Vagina (tissue), 2 donors: ENCODE measurements around the gene PPFIBP2. TPM values are rescaled to one million over a fixed set of nuclear protein-coding genes. Genes with fewer than 3 reads are reported as not detected.

ENCODE experiments used
- DNase-seq, 2 donors: peaks; one replicate each; pipeline ENCODE4 v3.0.0-alpha.2; 2017; ENCODE audit errors: extremely low spot score in 2 of 2
- H3K27ac ChIP-seq: fragments of 200-600 bp; sonication (generic); one replicate; pipeline ENCODE4 v1.5.1; 2019
- H3K27me3 ChIP-seq: fragments of 200-600 bp; sonication (generic); one replicate; pipeline ENCODE4 v1.5.1; 2019
- H3K36me3 ChIP-seq, 2 donors: fragments of 200-600 bp; sonication (generic); one replicate each; pipeline ENCODE4 v1.5.1; 2017 to 2019
- H3K4me1 ChIP-seq: fragments of 200-600 bp; sonication (generic); one replicate; pipeline ENCODE4 v1.5.1; 2019
- H3K4me3 ChIP-seq, 2 donors: fragments of 200-600 bp; sonication (generic); 1 replicate in 1 of 2; 2 replicates in 1 of 2; pipeline ENCODE4 v1.5.1; 2016 to 2019
- H3K9me3 ChIP-seq: fragments of 200-600 bp; sonication (generic); one replicate; pipeline ENCODE4 v1.5.1; 2019
- CTCF ChIP-seq, 3 experiments: fragments of 450-650 bp in 2 of 3; fragments of 200-600 bp in 1 of 3; sonication (generic) in 1 of 3; IDR thresholded peaks; one replicate each; pipeline ENCODE4 v1.5.1; 2017 to 2019; ENCODE audit warnings: antibody characterized with exemption in 3 of 3, mild to moderate bottlenecking in 2 of 3, moderate library complexity in 2 of 3
- POLR2A ChIP-seq, 2 donors: fragments of 450-650 bp; IDR thresholded peaks; one replicate each; pipeline ENCODE4 v1.6.1; 2017; ENCODE audit warnings: antibody characterized with exemption in 2 of 2, mild to moderate bottlenecking in 2 of 2, moderate library complexity in 2 of 2
- POLR2AphosphoS5 ChIP-seq, 2 donors: sonication (generic); formaldehyde crosslinking; IDR thresholded peaks; one replicate each; pipeline ENCODE4 v1.9.0; 2017; ENCODE audit warnings: antibody characterized with exemption in 2 of 2, mild to moderate bottlenecking in 2 of 2, low read depth in 1 of 2; ENCODE audit not compliant: insufficient read depth in 1 of 2
- intact Hi-C: fragments of 100-400 bp; cut with DNase I; formaldehyde crosslinking; loops from one replicate; pipeline ENCODE4 v1.15.1; 2023
- total RNA-seq: library from RNA; depleted of rRNA; stranded (reverse); fragments of >200 nt; gene quantifications from one replicate; pipeline ENCODE4 v1.2.3, GENCODE V29; 2016

PPFIBP2 gene
- total RNA-seq, 1 donor from 2014 or later, result 48.1 TPM

- Histone ChIP-seq H3K27me3 (no peaks in the 10 kb centered on the region), H3K27ac (no peak overlapping the region), H3K4me3 (no peak overlapping the region), H3K4me1 (no peaks in the 10 kb centered on the region), H3K9me3 (no peaks in the 10 kb centered on the region), H3K36me3 (peaks cover 0 to 7% of the 10 kb centered on the region in 2 donors)
- peak; percentile 57 to 83 (median 64) for TF ChIP-seq CTCF (IDR thresholded peaks at IDR 0.05)
- TF ChIP-seq POLR2AphosphoS5 (IDR thresholded peaks at IDR 0.05; ENCODE audit: insufficient read depth in 1 of 2, low read depth in 1 of 2), result no peak
- intact Hi-C loops, result loop anchor here (5.0 kb wide), 1 partner anchor 93 kb away; no protein-coding TSS in a partner anchor
- no peak for DNase-seq
Measured at GRCh38 chr11:7665473-7666291, 151.9 kb downstream of the PPFIBP2 start.

DNA sequence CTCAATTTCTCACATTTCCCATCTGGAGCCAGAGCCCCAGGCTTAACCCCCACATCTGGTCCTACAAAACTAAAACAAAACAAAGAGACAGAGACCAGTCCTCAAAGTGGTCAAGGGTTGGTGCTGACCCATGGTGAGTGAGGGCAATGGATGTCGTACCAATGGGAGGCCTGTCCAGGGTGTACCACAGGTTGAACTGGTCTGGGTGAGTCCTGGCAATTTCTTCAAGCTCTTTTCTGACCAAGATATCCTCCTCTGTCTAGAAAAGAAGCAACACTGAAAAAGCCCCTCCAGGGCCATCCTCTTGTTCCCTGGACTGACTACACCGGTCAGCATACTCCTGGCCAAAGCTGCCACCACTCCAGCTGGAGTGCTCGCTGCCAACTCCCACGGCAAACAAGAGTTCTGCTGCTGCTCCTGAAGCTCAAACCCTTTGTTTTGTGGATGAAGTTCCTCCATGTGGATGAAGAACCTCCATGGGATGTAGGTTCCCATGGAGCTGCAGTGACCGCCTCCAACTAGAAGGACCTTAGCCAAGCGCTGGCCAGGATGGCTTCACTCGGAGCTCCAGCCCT is 152.6 kb downstream of the PPFIBP2 start:
- Histone ChIP-seq H3K4me3 (no peak overlapping the region), H3K4me1 (peaks cover 4% of the 10 kb centered on the region), H3K27me3 (no peaks in the 10 kb centered on the region), H3K36me3 (peaks cover 0 to 7% of the 10 kb centered on the region in 2 donors), H3K27ac (no peak overlapping the region), H3K9me3 (no peaks in the 10 kb centered on the region)
- no peak for DNase-seq
- TF ChIP-seq POLR2AphosphoS5 (IDR thresholded peaks at IDR 0.05; ENCODE audit: insufficient read depth in 1 of 2, low read depth in 1 of 2), result no peak
- no peak for TF ChIP-seq POLR2A (IDR thresholded peaks at IDR 0.05)
- no peak for TF ChIP-seq CTCF (IDR thresholded peaks at IDR 0.05)
- intact Hi-C loops, result loop anchor here (5.0 kb wide), 1 partner anchor 94 kb away; no protein-coding TSS in a partner anchor

DNA sequence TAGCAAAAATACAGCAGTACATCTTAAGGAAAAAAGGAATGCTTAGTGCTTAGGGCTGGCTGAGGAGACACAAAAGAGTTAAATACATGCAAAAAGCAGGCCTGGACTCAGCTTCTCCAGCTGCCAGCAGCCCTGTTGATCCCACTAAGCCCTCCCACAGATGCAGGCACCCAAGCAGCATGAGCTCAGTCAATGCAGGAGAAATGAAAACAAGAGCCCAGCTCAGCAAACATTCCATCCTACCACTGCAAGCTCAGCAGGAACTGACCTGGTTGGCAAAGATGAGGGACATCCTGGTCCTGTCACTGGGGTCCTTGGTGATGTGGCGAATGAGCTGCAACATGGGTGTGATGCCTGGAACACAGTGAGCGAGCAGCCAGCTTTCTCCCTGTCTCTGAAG is 153.7 kb downstream of the PPFIBP2 start:
- H3K9me3 ChIP-seq, result no peaks in the 10 kb centered on the region
- H3K4me3 ChIP-seq, result no peak overlapping the region
- H3K36me3 ChIP-seq, result peaks cover 0 to 7% of the 10 kb centered on the region in 2 donors
- TF ChIP-seq POLR2AphosphoS5 (IDR thresholded peaks at IDR 0.05; ENCODE audit: insufficient read depth in 1 of 2, low read depth in 1 of 2) (no peak), POLR2A (IDR thresholded peaks at IDR 0.05) (no peak), CTCF (IDR thresholded peaks at IDR 0.05) (no peak)
- intact Hi-C loops, result loop anchor here (5.0 kb wide), 1 partner anchor 95 kb away; no protein-coding TSS in a partner anchor
- H3K27ac ChIP-seq, result no peak overlapping the region
- peaks cover 15% of the 10 kb centered on the region for H3K4me1 ChIP-seq
- H3K27me3 ChIP-seq, result no peaks in the 10 kb centered on the region
- no peak for DNase-seq

GRCh38 chr11:7668464-7668863 is 154.7 kb downstream of the PPFIBP2 start:
- intact Hi-C loops, result loop anchor here (5.0 kb wide), 1 partner anchor 96 kb away; no protein-coding TSS in a partner anchor
- no peak overlapping the region for H3K27ac ChIP-seq
- DNase-seq, result no peak
- no peaks in the 10 kb centered on the region for H3K9me3 ChIP-seq
- TF ChIP-seq POLR2AphosphoS5 (IDR thresholded peaks at IDR 0.05; ENCODE audit: insufficient read depth in 1 of 2, low read depth in 1 of 2) (no peak), POLR2A (IDR thresholded peaks at IDR 0.05) (no peak), CTCF (IDR thresholded peaks at IDR 0.05) (no peak)
- H3K36me3 ChIP-seq, result peaks cover 0 to 7% of the 10 kb centered on the region in 2 donors
- peaks cover 24% of the 10 kb centered on the region for H3K4me1 ChIP-seq
- no peaks in the 10 kb centered on the region for H3K27me3 ChIP-seq
- H3K4me3 ChIP-seq, result no peak overlapping the region
